Nucleus accumbens (tissue), 56 donors: ENCODE results near the gene TADA2A.
A peak's percentile ranks its signal among the peaks of the same experiment; 100 is the strongest.
"Not testable (repeated sequence)": the region's sequence is repeated elsewhere in the genome, so short reads cannot be mapped to it uniquely, and the experiment has no call there.

Experiments
- DNase-seq, 56 donors: peaks; one replicate each; lab custom pipeline; 2025; lab: John Stamatoyannopoulos, UW

Gene TADA2A

DNA sequence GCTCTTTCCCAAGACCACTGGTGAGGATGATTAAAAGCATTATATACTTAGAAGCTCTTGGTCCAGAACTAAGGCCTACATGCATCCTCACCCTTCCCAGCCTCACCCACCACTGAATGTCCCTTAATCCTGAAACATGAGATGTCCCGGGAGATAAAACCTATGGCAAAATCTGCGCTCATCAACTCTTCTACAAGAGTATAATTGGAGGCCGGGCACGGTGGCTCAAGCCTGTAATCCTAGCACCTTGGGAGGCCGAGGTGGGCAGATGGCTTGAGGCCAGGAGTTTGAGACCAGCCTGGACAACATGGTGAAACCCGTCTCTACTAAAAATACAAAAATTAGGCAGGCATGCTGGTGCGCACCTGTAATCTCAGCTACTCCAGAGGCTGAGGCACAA, 13.3 kb upstream of the TADA2A start:
- no peak for DNase-seq

DNA sequence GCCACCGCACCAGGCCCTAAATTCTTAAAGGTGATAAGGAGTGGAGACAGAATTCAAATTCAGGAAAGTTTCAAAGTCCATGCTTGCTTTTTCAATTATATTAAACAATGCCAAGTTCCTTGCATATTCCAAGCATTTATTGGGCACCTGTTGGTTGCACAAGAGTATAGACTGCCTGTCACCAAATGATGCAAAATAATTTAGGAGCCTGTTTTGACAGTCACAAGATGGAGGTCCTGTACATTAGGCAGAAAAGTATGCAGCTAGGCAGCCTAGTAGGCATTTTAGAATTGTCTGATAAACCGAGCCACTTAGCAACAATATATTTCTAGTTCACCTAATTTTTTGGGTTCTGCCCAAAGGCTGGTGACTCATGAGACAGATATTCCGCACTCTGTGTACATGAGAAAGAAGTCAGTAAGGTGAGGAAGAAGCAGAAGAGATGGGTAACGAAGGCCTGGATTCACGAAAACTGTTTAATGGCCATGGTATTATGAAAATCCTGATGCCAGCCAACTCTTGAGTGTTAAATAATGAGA, 7.4 kb upstream of the TADA2A start:
- no peak for DNase-seq

DNA sequence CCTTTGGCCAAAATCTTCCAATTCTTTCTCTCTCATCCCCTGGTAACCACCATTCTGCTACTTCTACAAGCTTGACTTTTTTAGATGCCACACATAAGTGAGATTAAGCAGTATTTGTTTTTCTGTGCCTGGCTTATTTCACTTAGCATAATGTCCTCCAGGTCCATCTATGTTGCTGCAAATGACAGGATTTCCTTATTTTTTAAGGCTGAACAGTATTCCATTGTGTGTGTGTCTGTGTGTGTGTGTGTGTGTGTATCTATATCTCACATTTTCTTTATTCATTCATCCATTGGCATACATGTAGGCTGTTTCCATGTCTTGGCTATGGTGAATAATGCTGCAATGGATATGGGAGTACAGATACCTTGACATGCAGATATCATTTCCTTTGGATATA, 6.2 kb upstream of the TADA2A start:
- no peak for DNase-seq

DNA sequence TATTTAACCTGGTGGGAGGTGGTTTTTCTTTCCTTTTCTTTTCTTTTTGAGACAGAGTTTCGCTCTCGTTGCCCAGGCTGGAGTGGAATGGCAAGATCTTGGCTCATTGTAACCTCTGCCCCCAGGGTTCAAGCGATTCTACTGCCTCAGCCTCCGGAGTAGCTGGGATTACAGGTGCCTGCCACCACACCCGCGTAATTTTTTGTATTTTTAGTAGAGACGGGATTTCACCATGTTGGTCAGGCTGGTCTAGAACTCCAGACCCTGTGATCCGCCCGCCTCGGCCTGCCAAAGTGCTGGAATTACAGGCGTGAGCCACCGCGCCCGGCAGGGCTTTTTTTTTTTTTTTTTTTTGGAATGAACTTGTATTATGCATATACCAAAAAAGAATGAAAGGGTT, 1.2 kb upstream of the TADA2A start:
- not testable (repeated sequence) for DNase-seq

DNA sequence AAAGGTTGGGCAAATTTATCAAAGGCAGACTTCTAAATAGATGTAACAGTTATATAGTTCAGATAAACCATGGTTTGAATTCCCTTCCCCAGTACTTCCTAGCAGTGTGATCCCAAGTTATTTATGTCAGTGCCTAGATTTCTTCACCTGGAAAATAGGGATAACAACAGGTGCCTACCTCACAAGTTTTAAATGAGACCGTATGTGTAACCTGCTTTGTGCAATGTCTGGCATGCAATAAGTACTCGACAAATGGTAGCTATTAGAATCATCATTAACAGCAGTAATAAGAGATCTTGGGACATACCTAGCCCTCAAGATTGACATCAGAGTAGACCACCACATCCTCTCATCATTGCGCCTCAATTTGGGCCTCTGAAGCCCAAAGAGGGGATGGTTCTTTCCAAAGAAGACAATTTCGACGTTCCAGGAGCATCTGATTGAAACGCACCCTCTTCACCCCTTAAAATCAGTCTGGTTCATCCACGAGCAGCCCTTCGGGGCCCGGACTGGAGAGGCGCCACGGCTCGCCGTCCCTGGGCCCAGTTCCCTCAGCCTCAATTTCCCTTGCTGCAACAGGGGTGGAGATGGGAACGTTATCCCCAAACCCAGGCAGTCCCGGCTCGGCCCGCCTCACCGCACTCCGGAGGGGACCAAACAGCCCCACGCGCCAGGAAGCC, 591 bp upstream of the TADA2A start:
- peak in 3 of 56 donors; percentile 8 to 59 (median 28) for DNase-seq

DNA sequence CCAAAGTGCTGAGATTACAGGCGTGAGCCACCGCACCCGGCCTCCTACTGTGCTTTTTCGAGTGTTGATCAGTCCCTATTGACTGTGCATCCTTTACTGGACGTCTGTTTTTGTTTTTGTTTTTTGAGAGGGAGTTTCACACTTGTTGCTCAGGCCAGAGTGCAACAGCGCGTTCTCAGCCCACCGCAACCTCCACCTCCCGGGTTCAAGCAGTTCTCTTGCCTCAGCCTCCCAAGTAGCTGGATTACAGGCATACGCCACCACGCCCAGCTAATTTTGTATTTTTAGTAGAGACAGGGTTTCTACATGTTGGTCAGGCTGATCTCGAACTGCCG, 1.4 kb downstream of the TADA2A start:
- not testable (repeated sequence) for DNase-seq

DNA sequence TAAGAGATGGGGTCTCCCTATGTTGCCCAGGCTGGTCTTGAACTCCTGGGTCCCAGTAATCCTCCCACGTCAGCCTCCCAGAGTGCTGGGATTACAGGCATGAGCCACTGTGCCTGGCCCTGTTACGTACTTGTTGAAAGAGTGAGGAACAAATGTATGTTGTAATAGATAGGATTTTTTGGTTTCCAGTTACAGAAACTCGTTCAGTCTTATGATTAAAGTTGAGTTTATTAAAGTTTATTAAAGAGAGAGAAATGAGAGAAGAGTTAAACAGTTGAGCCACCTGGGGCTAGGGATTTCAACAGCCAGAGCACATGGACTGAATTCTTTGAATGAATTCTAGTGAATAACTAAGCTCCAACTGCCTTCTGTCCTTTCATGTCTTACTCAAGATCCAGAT, 3.7 kb downstream of the TADA2A start:
- no peak for DNase-seq

DNA sequence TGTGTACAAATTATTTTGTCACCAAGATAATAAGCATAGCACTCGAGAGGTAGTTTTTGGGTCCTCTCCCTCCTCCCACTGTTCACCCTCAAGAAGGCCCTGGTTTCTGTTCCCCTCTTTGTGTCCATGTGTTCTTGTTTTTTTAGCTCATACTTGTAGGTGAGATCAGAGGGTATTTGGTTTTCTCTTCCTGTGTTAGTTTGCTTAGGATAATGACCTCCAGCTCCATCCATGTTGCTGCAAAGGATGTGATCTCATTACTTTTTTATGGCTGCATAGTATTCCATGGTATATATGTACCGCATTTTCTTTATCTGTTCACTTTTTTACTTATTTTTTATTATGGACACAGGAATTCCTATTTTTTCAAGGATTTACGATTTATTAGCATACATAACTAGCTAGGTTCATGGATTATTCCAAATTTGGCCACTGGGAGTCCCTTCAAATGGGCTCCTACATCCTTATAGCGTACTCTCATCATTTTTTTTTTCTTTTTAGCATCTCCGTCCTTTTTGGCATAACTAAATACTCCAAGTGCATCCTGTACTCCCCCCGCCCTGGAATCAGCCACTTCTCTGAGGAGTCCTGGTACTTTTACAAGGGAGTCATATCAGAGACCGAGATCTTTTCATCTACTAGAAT, 7.3 kb downstream of the TADA2A start:
- DNase-seq, result no peak

DNA sequence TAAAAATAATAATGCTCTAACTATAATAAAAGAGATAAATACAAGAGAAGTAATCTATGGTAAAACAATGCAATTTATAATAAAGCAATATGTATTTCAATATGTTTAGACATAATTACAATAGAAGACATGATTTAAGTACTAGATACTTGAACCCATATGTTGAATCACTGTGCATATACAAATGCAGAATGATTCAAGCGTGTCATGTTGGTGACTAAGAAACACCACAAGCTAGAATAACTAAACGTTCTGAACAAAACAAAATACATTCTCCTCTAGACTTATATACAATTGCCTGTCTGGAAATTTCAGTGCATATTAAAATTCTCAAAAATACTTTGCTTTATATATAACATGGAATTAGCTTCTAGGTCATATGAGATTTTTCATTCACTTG, 11.2 kb downstream of the TADA2A start:
- DNase-seq, result no peak

DNA sequence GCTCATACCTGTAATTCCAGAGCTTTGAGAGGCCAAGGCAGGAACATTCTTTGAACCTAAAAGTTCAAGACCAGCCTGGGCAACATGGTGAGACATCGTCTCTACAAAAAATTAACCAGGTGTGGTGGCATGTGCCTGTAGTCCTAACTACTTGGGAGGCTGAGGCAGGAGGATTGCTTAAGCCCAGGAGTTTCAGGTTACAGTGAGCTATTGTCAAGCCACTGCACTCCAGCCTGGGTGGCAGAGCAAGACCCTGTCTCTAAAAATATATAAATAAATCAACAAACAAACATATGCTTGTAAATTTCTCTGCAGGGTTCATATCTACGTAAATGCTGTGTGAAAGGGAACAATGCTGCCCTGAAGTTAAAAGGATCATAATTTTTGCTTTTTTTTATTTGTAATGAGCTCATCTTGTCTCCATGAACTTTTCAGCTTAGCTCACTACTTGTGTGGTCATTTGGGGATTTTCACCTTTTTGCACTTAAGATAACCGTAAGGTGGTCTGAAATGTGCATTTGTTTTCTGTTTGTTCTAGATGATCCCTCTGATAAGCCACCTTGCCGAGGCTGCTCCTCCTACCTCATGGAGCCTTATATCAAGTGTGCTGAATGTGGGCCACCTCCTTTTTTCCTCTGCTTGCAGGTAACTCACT, 16.4 kb downstream of the TADA2A start:
- no peak for DNase-seq

DNA sequence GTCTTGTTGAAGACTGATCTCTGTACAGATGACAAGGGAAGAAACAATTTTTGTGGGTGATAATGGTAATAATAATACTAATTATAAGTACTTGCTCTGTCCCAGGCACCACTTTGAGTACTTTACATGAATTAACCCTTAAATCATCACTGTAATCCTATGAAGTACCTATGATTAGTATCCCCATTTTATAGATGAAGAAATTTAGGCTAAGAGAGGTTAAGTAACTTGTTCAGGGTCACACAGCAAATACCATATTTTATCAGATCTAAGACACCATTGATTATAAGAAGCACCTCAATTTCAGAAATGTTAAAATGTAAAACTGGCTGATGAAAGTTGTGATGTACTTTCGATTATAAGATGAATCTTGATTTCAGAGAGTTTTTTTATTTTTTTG, 18.6 kb downstream of the TADA2A start:
- DNase-seq, result no peak

DNA sequence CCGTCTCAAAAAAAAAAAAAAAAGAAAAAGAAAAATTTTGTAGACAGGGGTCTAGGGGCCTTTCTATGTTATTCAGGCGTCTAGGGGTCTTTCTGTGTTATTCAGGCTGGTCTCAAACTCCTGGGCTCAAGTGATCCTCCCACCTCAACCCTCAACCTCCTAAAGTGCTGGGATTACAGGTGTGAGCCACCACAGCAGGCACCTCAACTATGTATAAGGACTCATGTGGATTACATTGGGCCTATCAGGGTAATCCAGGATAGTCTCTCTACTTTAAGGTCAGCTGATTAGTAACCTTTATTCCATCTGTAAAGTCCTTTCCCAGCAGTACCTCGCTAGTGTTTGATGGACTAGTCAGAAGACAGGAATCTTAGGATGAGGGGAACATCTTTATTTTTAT, 22.4 kb downstream of the TADA2A start:
- no peak for DNase-seq

DNA sequence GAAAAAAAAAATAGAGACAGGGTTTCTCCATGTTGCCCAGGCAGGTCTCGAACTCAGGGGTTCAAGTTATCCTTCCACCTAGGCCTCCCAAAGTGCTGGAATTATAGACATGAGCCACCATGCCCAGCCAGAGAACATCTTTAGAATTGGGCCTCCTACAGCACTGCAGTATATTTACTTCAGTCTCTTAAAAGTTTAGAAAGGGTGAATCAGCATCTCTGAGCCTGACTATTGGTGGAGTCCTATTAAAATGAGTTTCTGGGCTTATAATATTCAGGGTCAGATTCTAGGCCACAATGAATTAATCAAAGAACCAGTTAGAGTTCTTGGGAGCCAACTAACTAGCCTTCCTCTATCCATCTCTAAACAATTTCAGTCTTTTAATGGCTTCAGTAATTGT, 22.8 kb downstream of the TADA2A start:
- no peak for DNase-seq

DNA sequence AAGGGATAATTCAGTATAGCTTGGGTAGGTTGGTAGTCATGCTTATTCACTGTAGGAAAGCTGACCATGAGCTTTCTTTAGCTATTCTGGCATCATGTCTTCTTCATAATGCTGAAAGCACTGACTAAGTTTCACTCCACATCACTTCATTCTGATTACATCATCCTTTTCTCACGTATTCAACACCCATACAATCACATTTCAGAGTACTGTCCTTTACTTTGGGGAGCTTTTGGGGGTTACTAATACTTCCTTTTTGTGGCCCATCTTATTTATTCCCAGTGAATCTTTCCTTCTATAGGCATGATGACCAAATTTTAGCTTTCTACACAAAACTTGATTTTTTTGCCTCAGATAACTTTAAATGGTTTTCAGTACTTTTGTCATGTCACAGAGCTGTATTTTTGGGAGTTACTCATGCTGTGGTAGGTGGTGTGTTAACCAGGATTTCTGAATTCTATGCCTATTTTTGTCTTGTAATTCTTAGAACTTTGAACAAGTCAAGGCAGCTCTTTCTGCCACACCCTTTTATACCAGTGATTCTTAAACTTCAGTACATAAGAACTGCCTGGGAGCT, 23.5 kb downstream of the TADA2A start:
- peak in 1 of 56 donors; percentile 37 for DNase-seq

DNA sequence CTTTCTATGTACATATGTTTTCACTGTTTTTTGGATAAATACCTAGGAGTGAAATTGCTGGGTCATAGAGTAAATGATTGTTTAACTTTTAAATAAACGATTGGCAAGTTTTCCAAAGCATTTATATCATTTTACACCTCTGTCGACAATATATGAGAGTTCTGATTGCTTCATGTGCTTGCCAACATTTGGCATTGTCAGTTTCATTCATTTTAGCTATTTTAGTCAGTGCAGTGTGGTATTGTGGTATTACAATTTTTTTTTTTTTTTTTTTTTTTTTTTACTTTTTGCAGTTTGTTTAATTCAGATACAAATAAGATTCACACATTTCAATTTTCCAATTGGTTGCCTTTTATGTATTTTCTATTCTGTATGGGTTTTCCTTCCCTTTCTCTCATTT, 26.0 kb downstream of the TADA2A start:
- DNase-seq, result no peak

DNA sequence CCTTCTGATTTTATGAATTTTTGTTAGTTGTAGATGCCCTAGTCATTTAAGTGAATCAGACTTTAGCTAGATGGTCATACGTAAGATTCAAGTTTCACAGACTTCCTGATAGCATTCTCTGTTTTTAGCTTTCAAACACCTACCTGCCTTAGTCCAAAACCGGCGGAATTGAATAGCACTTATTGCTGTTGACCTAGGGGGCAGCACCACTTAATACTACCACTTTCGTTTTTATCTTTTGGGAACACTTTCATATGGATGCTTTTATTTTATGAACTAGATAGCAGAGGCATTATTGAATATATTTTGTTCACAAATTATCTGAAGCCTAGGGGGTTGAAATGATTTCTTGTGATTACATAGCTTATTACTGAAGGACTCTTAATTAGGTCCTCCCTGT, 31.5 kb downstream of the TADA2A start:
- DNase-seq, result no peak

DNA sequence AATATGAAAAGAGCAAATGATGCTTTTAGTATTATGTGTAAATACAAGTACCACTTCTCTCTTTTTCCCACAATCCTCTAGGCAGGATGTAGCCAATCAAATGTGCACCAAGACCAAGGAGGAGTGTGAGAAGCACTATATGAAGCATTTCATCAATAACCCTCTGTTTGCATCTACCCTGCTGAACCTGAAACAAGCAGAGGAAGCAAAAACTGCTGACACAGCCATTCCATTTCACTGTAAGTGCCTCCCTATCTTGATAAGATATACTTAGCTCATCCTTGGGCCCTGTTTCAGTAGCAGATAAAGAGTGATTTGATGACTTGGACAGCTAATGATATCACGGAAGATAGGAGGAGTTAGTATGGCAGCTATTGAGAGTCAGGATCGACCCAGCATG, 33.7 kb downstream of the TADA2A start:
- no peak for DNase-seq

DNA sequence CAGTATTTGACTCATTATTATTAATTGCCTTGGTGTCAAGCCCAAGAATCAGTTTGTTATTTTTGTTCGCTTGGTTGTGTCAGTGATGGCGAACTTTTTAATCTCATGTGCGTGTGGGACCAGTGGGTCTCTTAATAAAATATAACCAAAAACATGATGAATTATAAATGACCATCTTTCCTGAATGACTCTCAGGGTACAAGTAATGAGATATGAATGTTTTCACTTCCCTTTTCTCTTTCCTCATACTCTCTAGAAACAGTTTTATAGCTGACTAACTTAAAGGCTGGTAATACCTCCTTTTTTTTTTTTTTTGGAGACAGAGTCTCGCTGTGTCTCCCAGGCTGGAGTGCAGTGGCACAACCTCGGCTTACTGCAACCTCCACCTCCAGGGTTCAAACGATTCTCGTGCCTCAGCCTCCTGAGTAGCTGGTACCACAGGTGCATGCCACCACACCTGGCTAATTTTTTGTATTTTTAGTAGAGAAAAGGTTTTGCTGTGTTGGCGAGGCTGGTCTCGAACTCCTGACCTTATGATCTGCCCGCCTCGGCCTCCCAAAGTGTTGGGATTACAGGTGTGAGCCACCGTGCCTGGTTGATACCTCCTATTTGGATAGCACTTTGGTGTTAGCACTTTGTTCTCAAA, 34.8 kb downstream of the TADA2A start:
- not testable (repeated sequence) for DNase-seq

DNA sequence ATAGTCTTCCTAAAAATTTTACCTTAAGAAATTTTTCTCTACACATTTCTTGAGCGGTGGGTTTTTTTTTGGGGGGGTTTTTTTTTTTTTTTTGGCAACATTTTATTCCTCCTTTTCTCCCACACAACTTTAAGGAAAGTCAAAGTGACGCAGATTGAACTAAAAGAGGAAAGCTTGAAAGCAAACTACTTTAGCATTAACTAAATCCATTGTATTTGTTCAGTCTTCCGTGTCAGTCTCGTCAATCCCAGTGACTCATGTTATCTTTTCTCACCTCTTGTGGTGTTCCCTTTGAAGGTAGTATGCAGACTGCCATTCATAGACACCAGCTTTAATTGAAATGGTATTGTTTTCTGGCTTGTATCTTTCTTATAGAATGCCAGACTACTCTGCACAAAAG, 39.3 kb downstream of the TADA2A start:
- DNase-seq, result peak in 2 of 56 donors; percentile 5 to 45

DNA sequence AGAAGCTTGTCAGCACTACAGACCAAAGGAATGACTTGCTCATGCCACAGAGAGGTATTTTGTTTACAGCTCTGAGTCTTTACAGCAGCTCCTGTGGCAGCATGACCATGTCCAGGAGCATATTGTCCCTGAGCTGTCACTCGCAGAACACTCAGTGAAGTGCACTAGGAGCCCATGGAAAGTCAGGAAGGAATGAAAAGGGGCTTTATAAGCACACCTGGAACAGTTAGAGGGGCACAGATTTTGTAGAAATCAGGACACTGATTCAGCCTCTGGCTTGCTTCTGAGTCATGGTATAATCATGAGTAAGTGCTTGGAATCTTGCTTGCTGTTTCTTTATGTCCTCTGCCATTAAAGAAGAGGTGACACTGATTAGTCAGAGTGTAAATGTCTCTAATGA, 41.0 kb downstream of the TADA2A start:
- DNase-seq, result no peak

DNA sequence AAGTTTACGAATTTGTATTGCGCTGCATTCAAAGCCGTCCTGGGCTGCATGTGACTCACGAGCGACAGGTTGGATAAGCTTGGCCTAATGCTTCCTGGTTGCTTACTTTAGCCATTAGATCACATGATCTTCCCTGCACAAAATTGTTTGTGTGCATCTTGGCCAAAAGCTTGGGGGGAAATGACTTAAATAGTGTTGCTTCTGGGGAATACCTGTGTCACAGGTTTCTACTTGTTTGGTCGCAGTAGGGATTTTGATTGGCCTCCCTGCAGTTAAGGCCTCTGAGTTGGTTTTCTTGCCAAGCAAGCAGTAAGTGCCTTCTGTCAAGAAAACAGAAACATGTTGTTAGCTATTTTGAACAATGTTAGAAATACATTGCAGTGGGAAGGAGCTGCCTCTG, 43.4 kb downstream of the TADA2A start:
- DNase-seq, result no peak
